ENCODE results near the gene KIF2C.

The KIF2C gene

DNA sequence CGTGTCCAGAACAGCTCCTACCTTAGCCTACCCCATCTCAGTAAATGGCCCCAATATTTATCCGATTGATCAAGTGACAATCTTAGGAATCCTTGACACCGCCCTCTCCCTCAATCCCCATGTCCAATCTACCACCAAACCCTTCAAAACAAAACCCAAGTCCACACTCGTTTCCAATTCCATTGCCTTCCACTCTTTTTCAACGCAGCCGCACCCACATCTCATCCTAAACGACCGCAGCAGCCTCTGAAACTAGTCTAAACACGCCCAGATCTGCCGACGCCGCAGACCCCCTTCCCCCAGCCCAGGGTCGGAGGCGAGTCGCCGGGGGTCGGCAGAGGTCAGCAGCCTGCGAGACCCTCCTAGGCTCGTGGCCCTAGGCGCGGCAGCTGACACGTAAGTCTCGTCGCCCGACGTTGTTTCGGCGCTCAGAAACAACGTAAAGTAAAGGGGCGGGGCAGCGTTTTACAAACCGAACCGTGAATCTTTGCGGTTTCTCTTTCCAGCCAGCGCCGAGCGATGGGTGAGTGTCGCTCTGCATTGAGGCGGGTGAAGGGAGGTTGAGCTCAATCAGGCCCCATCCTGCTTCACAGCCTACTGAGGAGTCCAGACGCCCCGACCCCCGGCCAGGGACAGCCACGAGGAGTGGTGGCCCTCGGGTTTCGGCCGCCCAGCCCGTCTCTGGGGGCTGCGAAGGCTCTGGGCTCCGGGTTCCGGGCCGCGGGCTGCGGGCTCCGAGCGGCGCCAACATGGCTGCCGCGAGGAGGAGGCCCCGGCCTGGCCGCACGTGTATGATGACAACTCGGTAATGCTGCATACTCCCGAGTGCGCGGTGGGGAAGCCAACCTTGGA lies 35.7 kb downstream of the KIF2C start, which contains the start of gene RPS8:
Gene RPS8 (plus strand): TSS at position 463 of the 852 bp plus-strand sequence. CDS start 57 bp downstream, at position 520.
- Histone ChIP-seq H3K4me3 (ENCODE audit: insufficient read depth, low read depth, low read length) (peak within 1 kb of the TSS; percentile 99), H3K27ac (ENCODE audit: insufficient read depth, low read depth, low read length, poor library complexity, severe bottlenecking) (peak within 1 kb of the TSS; percentile 88), H3K27me3 (ENCODE audit: control insufficient read depth, insufficient read depth, low read length, poor library complexity, severe bottlenecking) (no peaks in the 10 kb centered on the region), H3K4me1 (ENCODE audit: control insufficient read depth, insufficient read depth, low read length) (peaks cover 4% of the 10 kb centered on the region), H3K9me3 (ENCODE audit: control insufficient read depth, low read length) (no peaks in the 10 kb centered on the region), H3K36me3 (ENCODE audit: control insufficient read depth, insufficient read depth, low read length) (peaks cover 15% of the 10 kb centered on the region)
- 0 to 1% methylated on average over 65 of the region's 65 CpGs for WGBS, 2 experiments

DNA sequence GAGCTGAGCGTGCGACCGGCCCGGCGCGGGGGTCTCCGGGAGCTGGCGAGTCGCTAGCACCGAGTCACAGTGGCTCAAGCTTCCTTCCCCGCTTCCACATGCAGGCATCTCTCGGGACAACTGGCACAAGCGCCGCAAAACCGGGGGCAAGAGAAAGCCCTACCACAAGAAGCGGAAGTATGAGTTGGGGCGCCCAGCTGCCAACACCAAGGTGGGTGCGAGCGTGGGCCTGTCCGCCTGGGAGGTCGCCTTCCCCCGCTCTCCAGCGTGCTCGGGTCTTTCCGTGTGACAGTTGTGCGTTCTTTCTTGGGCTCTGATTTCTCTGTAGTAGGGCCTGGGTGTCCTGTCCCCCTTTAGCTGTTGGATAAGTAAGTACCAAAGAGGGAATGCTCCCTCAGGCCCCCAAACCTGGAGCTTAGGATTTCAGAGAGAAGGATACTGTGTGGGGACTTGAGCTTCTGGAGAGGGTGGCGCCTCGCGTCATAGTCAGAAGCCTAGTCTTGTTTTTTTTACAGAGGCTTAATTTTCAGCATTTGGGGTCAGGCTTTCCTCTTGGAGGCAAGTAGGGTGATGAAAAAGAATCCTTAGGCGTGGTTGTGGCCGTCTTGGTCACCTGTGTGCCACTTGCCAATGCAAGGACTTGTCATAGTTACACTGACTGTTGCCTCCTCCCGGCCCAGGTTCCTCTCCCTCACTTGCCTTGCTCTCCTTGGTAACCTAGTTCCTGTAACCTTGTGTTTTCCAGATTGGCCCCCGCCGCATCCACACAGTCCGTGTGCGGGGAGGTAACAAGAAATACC lies 36.5 kb downstream of the KIF2C start:
- Histone ChIP-seq H3K27ac (ENCODE audit: insufficient read depth, low read depth, low read length, poor library complexity, severe bottlenecking) (peak overlapping the region; percentile 88), H3K4me3 (ENCODE audit: insufficient read depth, low read depth, low read length) (peak overlapping the region; percentile 99), H3K36me3 (ENCODE audit: control insufficient read depth, insufficient read depth, low read length) (peaks cover 15% of the 10 kb centered on the region), H3K4me1 (ENCODE audit: control insufficient read depth, insufficient read depth, low read length) (peaks cover 4% of the 10 kb centered on the region), H3K27me3 (ENCODE audit: control insufficient read depth, insufficient read depth, low read length, poor library complexity, severe bottlenecking) (no peaks in the 10 kb centered on the region), H3K9me3 (ENCODE audit: control insufficient read depth, low read length) (no peaks in the 10 kb centered on the region)
- WGBS, 2 experiments, result 4 to 5% methylated on average over 36 of the region's 36 CpGs

DNA sequence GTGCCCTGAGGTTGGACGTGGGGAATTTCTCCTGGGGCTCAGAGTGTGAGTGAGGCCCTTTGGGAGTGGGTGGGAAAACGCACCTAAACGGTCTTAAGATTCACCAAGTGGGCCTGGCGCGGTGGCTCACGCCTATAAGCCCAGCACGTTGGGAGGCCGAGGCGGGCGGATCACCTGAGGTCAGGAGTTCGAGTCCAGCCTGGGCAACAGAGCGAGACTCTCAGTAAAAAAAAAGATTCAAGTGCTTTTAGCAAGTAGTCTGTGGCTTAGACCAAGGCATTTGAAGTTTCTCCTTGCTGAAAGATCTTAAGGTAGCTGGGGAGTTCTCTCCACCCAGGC lies 37.1 kb downstream of the KIF2C start:
- H3K36me3 ChIP-seq (ENCODE audit: control insufficient read depth, insufficient read depth, low read length), result peaks cover 15% of the 10 kb centered on the region
- peaks cover 4% of the 10 kb centered on the region for H3K4me1 ChIP-seq (ENCODE audit: control insufficient read depth, insufficient read depth, low read length)
- peak overlapping the region; percentile 99 for H3K4me3 ChIP-seq (ENCODE audit: insufficient read depth, low read depth, low read length)
- WGBS, 2 experiments, result 50 to 53% methylated on average over 12 of the region's 12 CpGs
- H3K27ac ChIP-seq (ENCODE audit: insufficient read depth, low read depth, low read length, poor library complexity, severe bottlenecking), result no peak overlapping the region
- no peaks in the 10 kb centered on the region for H3K27me3 ChIP-seq (ENCODE audit: control insufficient read depth, insufficient read depth, low read length, poor library complexity, severe bottlenecking)
- no peaks in the 10 kb centered on the region for H3K9me3 ChIP-seq (ENCODE audit: control insufficient read depth, low read length)

DNA sequence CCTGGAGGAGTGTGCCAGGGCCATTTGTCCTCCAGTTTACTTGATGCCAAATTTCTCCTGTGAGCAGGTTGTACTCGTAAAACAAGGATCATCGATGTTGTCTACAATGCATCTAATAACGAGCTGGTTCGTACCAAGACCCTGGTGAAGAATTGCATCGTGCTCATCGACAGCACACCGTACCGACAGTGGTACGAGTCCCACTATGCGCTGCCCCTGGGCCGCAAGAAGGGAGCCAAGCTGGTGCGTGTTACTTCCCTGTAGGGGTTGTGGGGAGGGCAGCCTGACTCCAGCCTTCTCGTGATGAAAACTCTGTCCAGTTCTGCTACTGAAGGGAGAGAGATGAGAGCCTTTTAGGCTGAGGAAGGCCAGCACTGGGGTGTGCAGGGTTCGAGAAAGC lies 37.9 kb downstream of the KIF2C start:
- H3K4me1 ChIP-seq (ENCODE audit: control insufficient read depth, insufficient read depth, low read length), result peaks cover 4% of the 10 kb centered on the region
- no peak overlapping the region for H3K27ac ChIP-seq (ENCODE audit: insufficient read depth, low read depth, low read length, poor library complexity, severe bottlenecking)
- no peaks in the 10 kb centered on the region for H3K27me3 ChIP-seq (ENCODE audit: control insufficient read depth, insufficient read depth, low read length, poor library complexity, severe bottlenecking)
- H3K4me3 ChIP-seq (ENCODE audit: insufficient read depth, low read depth, low read length), result no peak overlapping the region
- peaks cover 15% of the 10 kb centered on the region for H3K36me3 ChIP-seq (ENCODE audit: control insufficient read depth, insufficient read depth, low read length)
- WGBS, 2 experiments, result 95% methylated on average over 14 of the region's 14 CpGs
- no peaks in the 10 kb centered on the region for H3K9me3 ChIP-seq (ENCODE audit: control insufficient read depth, low read length)

DNA sequence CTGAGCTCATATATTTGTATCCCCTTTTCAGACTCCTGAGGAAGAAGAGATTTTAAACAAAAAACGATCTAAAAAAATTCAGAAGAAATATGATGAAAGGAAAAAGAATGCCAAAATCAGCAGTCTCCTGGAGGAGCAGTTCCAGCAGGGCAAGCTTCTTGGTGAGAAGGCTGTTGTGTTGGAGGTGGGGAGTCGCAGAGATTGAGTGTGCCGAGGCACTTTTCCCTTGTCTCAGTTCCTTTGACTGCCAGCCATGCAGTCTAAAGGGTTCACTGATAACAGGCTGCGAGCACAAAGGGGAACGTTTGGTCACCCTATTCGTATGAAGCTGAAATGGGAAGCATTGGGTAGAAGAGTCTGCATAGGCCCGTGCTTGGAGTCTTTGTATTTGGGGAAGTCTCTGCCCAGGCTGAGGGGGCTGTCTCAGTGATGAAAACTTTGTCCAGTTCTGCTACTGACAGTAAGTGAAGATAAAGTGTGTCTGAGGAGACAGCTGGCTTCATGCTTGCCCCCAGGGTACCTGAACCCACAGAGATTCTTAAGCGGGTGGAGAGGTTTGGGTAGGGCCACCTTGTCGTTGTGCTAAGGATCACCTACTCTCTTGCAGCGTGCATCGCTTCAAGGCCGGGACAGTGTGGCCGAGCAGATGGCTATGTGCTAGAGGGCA lies 38.5 kb downstream of the KIF2C start:
- peaks cover 15% of the 10 kb centered on the region for H3K36me3 ChIP-seq (ENCODE audit: control insufficient read depth, insufficient read depth, low read length)
- H3K9me3 ChIP-seq (ENCODE audit: control insufficient read depth, low read length), result no peaks in the 10 kb centered on the region
- H3K4me3 ChIP-seq (ENCODE audit: insufficient read depth, low read depth, low read length), result no peak overlapping the region
- 94% methylated on average over 13 of the region's 13 CpGs for WGBS, 2 experiments
- H3K27me3 ChIP-seq (ENCODE audit: control insufficient read depth, insufficient read depth, low read length, poor library complexity, severe bottlenecking), result no peaks in the 10 kb centered on the region
- peaks cover 4% of the 10 kb centered on the region for H3K4me1 ChIP-seq (ENCODE audit: control insufficient read depth, insufficient read depth, low read length)
- no peak overlapping the region for H3K27ac ChIP-seq (ENCODE audit: insufficient read depth, low read depth, low read length, poor library complexity, severe bottlenecking)

DNA sequence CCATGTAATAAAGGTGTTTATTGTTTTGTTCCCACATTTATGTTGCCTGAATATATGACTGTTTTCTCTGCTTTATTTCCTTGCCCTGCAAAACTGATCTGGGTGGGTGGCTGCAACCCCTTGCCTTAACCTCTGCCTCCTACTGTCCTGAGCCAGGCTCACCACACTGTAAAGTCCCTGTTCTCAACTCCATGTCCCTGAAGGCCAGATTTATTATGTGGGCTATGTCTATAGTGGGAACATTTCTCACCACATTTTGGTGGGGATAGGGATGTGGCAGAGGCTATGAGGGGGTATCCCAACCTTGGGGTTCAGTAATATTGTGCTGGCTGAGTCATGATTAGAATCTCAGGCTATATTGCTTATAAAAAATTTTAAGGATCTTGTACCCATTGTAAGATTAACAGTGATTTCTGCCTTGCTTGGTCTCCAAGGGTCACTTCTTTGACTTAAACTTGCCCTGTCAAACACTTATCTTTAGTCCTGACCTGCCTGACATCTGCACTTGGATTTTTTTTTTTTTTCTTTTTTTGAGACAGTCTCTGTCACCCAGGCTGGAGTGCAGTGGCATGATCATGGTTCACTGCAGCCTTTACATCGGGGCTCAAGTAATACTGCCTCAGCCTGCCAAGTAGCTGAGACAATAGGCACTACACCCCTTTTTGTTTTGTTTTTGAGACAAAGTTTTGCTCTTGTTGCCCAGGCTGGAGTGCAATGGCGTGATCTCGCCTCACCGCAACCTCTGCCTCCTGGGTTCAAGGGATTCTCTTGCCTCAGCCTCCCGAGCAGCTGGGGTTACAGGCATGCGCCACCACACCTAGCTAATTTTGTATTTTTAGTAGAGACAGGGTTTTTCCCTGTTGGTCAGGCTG lies 39.3 kb downstream of the KIF2C start:
- H3K4me1 ChIP-seq (ENCODE audit: control insufficient read depth, insufficient read depth, low read length), result peaks cover 4% of the 10 kb centered on the region
- H3K4me3 ChIP-seq (ENCODE audit: insufficient read depth, low read depth, low read length), result no peak overlapping the region
- H3K27ac ChIP-seq (ENCODE audit: insufficient read depth, low read depth, low read length, poor library complexity, severe bottlenecking), result no peak overlapping the region
- 93 to 95% methylated on average over 6 of the region's 6 CpGs for WGBS, 2 experiments
- peaks cover 15% of the 10 kb centered on the region for H3K36me3 ChIP-seq (ENCODE audit: control insufficient read depth, insufficient read depth, low read length)
- H3K9me3 ChIP-seq (ENCODE audit: control insufficient read depth, low read length), result no peaks in the 10 kb centered on the region
- no peaks in the 10 kb centered on the region for H3K27me3 ChIP-seq (ENCODE audit: control insufficient read depth, insufficient read depth, low read length, poor library complexity, severe bottlenecking)

DNA sequence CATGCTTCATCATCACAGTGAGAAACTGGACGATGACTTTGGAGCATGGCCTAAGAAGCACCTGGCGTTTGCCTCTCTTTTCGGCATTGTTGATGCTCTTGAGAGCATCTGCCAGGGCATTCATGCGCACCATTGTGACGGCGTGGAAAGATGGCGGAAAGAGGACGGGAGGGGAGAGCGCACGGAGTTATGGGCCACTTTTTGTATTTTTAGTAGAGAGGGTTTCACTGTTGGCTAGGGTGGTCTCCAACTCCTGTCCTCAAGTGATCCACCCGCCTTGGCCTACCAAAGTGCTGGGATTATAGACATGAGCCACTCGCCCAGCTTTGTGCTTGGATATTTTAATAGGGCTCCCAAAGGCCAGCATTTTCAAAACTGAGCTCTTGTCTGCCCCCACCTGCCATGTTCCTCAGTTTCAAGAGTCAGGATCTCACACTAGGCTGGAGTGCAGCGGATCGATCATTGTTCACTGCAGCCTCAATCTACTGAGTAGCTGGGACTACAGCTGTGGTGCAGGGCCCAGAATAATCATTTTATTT lies 41.0 kb downstream of the KIF2C start:
- Histone ChIP-seq H3K4me1 (ENCODE audit: control insufficient read depth, insufficient read depth, low read length) (peaks cover 4% of the 10 kb centered on the region), H3K9me3 (ENCODE audit: control insufficient read depth, low read length) (no peaks in the 10 kb centered on the region), H3K4me3 (ENCODE audit: insufficient read depth, low read depth, low read length) (no peak overlapping the region), H3K36me3 (ENCODE audit: control insufficient read depth, insufficient read depth, low read length) (peaks cover 15% of the 10 kb centered on the region), H3K27me3 (ENCODE audit: control insufficient read depth, insufficient read depth, low read length, poor library complexity, severe bottlenecking) (peaks cover 11% of the 10 kb centered on the region), H3K27ac (ENCODE audit: insufficient read depth, low read depth, low read length, poor library complexity, severe bottlenecking) (peak overlapping the region; percentile 6)
- 95 to 96% methylated on average over 14 of the region's 14 CpGs for WGBS, 2 experiments

DNA sequence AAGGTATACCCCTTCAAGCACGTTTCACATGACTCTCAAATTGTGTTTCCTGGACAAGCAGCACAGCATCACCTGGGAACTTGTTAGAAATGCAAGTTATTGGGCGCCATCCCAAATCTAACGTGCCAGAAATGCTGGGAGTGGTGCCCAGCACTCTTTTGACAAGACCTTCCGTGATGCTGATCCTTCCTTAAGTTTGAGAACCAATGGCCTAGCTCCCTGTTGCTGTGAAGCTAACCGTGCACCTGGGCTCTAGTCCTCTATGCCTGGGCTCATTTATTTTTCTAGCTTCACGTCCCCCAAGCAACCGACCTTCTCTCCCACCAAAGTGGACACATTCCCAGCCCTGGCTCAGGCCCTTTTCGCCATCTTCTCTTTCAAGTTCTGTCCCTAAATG lies 44.1 kb downstream of the KIF2C start:
- H3K27ac ChIP-seq (ENCODE audit: insufficient read depth, low read depth, low read length, poor library complexity, severe bottlenecking), result no peak overlapping the region

More for the DNA sequence above, 44.1 kb downstream of the KIF2C start:
- no peaks in the 10 kb centered on the region for H3K9me3 ChIP-seq (ENCODE audit: control insufficient read depth, low read length)
- peak overlapping the region; percentile 32 for H3K4me3 ChIP-seq (ENCODE audit: insufficient read depth, low read depth, low read length)
- H3K4me1 ChIP-seq (ENCODE audit: control insufficient read depth, insufficient read depth, low read length), result peaks cover 4% of the 10 kb centered on the region
- WGBS, 2 experiments, result 68 to 74% methylated on average over 8 of the region's 8 CpGs
- peaks cover 22% of the 10 kb centered on the region for H3K27me3 ChIP-seq (ENCODE audit: control insufficient read depth, insufficient read depth, low read length, poor library complexity, severe bottlenecking)
- peaks cover 5% of the 10 kb centered on the region for H3K36me3 ChIP-seq (ENCODE audit: control insufficient read depth, insufficient read depth, low read length)
